SK-N-SH (cell line): Measurements from ENCODE around the gene ADAMTS3.

Source experiments
- CHD2 ChIP-seq: fragments of 150-350 bp; IDR thresholded peaks from 2 replicates; pipeline ENCODE4 v1.6.1; 2018; ENCODE audit warnings: low read length; ENCODE audit not compliant: partially characterized antibody
- CTCF ChIP-seq: fragments of 200-600 bp; sonication (generic); IDR thresholded peaks from 2 replicates; pipeline ENCODE4 v1.6.1; 2017; ENCODE audit warnings: antibody characterized with exemption, mild to moderate bottlenecking, moderate library complexity
- GATA2 ChIP-seq: sonication (generic); formaldehyde crosslinking; IDR thresholded peaks from 2 replicates; pipeline ENCODE4 v1.5.0; 2020; ENCODE audit warnings: mild to moderate bottlenecking, missing genetic modification reagents
- JUND ChIP-seq: IDR thresholded peaks from 2 replicates; pipeline ENCODE4 v1.4.0; 2012
- NFIC ChIP-seq: IDR thresholded peaks from 2 replicates; pipeline ENCODE4 v1.4.0; 2012; ENCODE audit warnings: borderline replicate concordance
- POLR2AphosphoS5 ChIP-seq: IDR thresholded peaks from 2 replicates; pipeline ENCODE4 v1.6.1; 2012; ENCODE audit warnings: low read depth, low read length
- SIN3A ChIP-seq: IDR thresholded peaks from 2 replicates; pipeline ENCODE4 v1.6.1; 2012; ENCODE audit warnings: low read depth, mild to moderate bottlenecking, low read length, moderate library complexity, borderline replicate concordance
- SMC3 ChIP-seq: IDR thresholded peaks from 2 replicates; pipeline ENCODE4 v1.6.1; 2012; ENCODE audit warnings: low read depth, low read length, improper control_type of control experiment
- TF ChIP-seq, protein P1 (sequence below): IDR thresholded peaks from 2 replicates; pipeline ENCODE4 v1.4.0; 2012; ENCODE audit warnings: low read depth, borderline replicate concordance
- TF ChIP-seq, protein P2 (sequence below): fragments of 150-350 bp; IDR thresholded peaks from 2 replicates; pipeline ENCODE4 v1.6.1; 2016; ENCODE audit warnings: mild to moderate bottlenecking, low read depth, low read length
- TF ChIP-seq, protein P3 (sequence below): fragments of 150-350 bp; IDR thresholded peaks from 2 replicates; pipeline ENCODE4 v1.6.1; 2017; ENCODE audit warnings: antibody characterized with exemption, low read length, low read depth, borderline replicate concordance

DNA sequence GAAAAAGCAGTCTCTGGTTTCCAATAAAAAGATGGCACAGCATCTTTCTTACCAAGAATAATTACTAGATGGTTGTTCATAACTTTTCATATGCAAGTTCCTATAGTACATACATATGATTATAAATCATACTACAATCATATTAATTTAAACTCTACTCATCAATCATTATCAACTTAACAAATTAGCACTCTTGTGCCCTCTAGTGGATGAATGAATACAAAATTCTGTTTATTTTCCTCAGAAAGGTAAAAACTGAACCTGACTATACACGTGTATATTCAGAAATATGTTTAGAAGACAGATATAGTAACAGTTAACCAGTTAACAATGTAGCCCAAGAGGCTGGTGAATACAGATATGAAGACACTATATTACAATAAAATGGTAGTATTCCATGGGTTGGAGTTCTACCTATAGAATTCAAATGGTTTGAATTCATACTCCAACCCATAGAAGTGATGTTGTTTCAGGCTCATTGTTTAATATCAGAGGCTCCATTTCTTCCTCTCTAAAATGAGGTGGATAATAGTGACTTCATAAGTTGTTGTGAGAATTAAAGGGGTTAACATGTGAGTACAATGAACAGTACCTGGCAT is 100.0 kb downstream of the ADAMTS3 start:
- TF ChIP-seq CTCF (peak; percentile 80), JUND (no peak), CHD2 (no peak), GATA2 (CRISPR knock-in tag) (no peak), SIN3A (no peak), SMC3 (peak; percentile 62), NFIC (no peak), POLR2AphosphoS5 (no peak)
- TF ChIP-seq, protein P1, sequence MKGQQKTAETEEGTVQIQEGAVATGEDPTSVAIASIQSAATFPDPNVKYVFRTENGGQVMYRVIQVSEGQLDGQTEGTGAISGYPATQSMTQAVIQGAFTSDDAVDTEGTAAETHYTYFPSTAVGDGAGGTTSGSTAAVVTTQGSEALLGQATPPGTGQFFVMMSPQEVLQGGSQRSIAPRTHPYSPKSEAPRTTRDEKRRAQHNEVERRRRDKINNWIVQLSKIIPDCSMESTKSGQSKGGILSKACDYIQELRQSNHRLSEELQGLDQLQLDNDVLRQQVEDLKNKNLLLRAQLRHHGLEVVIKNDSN = no peak
- TF ChIP-seq, protein P2, sequence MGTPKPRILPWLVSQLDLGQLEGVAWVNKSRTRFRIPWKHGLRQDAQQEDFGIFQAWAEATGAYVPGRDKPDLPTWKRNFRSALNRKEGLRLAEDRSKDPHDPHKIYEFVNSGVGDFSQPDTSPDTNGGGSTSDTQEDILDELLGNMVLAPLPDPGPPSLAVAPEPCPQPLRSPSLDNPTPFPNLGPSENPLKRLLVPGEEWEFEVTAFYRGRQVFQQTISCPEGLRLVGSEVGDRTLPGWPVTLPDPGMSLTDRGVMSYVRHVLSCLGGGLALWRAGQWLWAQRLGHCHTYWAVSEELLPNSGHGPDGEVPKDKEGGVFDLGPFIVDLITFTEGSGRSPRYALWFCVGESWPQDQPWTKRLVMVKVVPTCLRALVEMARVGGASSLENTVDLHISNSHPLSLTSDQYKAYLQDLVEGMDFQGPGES = no peak
- TF ChIP-seq, protein P3, sequence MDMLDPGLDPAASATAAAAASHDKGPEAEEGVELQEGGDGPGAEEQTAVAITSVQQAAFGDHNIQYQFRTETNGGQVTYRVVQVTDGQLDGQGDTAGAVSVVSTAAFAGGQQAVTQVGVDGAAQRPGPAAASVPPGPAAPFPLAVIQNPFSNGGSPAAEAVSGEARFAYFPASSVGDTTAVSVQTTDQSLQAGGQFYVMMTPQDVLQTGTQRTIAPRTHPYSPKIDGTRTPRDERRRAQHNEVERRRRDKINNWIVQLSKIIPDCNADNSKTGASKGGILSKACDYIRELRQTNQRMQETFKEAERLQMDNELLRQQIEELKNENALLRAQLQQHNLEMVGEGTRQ = no peak
